Neuronal stem cell (in vitro differentiated cells): ENCODE measurements around the gene CYP2U1.

Experiments
- DNase-seq: peaks from one replicate; pipeline ENCODE4 v3.0.0-alpha.2; 2013; ENCODE audit warnings: low spot score
- H2AFZ ChIP-seq: one replicate; pipeline ENCODE4 v1.6.1; 2013; ENCODE audit warnings: mild to moderate bottlenecking, low read length, inconsistent platforms
- H2AK5ac ChIP-seq: 2 replicates; pipeline ENCODE4 v1.6.1; 2013; ENCODE audit warnings: low read depth, mild to moderate bottlenecking, inconsistent platforms, low read length, moderate library complexity, mixed read lengths
- H2BK120ac ChIP-seq: 2 replicates; pipeline ENCODE4 v1.6.1; 2013; ENCODE audit warnings: low read depth, mild to moderate bottlenecking, inconsistent platforms, low read length, moderate library complexity, mixed read lengths
- H2BK12ac ChIP-seq: one replicate; pipeline ENCODE4 v1.6.1; 2013; ENCODE audit warnings: low read length, inconsistent platforms
- H2BK15ac ChIP-seq: 2 replicates; pipeline ENCODE4 v1.6.1; 2013; ENCODE audit warnings: mild to moderate bottlenecking, low read length, inconsistent platforms, mixed read lengths
- H2BK5ac ChIP-seq: one replicate; pipeline ENCODE4 v1.6.1; 2013; ENCODE audit warnings: inconsistent platforms, mild to moderate bottlenecking, low read length, moderate library complexity
- H3K14ac ChIP-seq: one replicate; pipeline ENCODE4 v1.6.1; 2013; ENCODE audit warnings: low read length, inconsistent platforms
- H3K18ac ChIP-seq: 2 replicates; pipeline ENCODE4 v1.6.1; 2013; ENCODE audit warnings: low read length, inconsistent platforms
- H3K23ac ChIP-seq: 2 replicates; pipeline ENCODE4 v1.6.1; 2013; ENCODE audit warnings: low read depth, mild to moderate bottlenecking, mixed read lengths, low read length, inconsistent platforms; ENCODE audit not compliant: poor library complexity
- H3K27ac ChIP-seq: replicated peaks from 3 replicates; pipeline ENCODE4 v1.5.1; 2013; ENCODE audit warnings: low read length, inconsistent platforms
- H3K27me3 ChIP-seq, 3 experiments: 2 replicates each; pipeline ENCODE4 v1.6.1; 2013; ENCODE audit warnings: low read length in 3 of 3, mild to moderate bottlenecking in 2 of 3, inconsistent platforms in 1 of 3, low read depth in 1 of 3, mixed read lengths in 1 of 3, moderate library complexity in 1 of 3; ENCODE audit not compliant: control insufficient read depth in 3 of 3, insufficient read depth in 3 of 3
- H3K36me3 ChIP-seq, 2 donors: replicated peaks in 1 of 2; 2 replicates each; pipeline ENCODE4 v1.6.1; 2013; ENCODE audit warnings: low read length in 2 of 2; ENCODE audit not compliant: control insufficient read depth in 2 of 2, insufficient read depth in 2 of 2
- H3K4ac ChIP-seq: 2 replicates; pipeline ENCODE4 v1.6.1; 2013; ENCODE audit warnings: inconsistent platforms, mild to moderate bottlenecking, low read length, moderate library complexity
- H3K4me1 ChIP-seq, 2 donors: 1 replicate in 1 of 2; 2 replicates in 1 of 2; pipeline ENCODE4 v1.6.1; 2013; ENCODE audit warnings: low read length in 2 of 2, low read depth in 1 of 2; ENCODE audit not compliant: control insufficient read depth in 2 of 2, insufficient read depth in 1 of 2
- H3K4me2 ChIP-seq: one replicate; pipeline ENCODE4 v1.6.1; 2013; ENCODE audit warnings: mild to moderate bottlenecking, low read length, inconsistent platforms; ENCODE audit not compliant: insufficient read depth, poor library complexity, severe bottlenecking
- H3K4me3 ChIP-seq, 2 donors: 2 replicates each; pipeline ENCODE4 v1.5.1; 2013; ENCODE audit warnings: low read length in 2 of 2, mild to moderate bottlenecking in 2 of 2, inconsistent platforms in 1 of 2, moderate library complexity in 1 of 2
- H3K79me1 ChIP-seq: one replicate; pipeline ENCODE4 v1.6.1; 2013; ENCODE audit warnings: low read depth, mild to moderate bottlenecking, inconsistent platforms, low read length, moderate library complexity
- H3K9ac ChIP-seq: one replicate; pipeline ENCODE4 v1.6.1; 2013; ENCODE audit warnings: mild to moderate bottlenecking, low read depth, low read length, inconsistent platforms; ENCODE audit not compliant: poor library complexity
- H3K9me3 ChIP-seq, 2 donors: replicated peaks in 1 of 2; 2 replicates each; pipeline versions ENCODE3 to v1.6.1; 2013; ENCODE audit warnings: low read length in 2 of 2, mild to moderate bottlenecking in 2 of 2, inconsistent platforms in 1 of 2, low read depth in 1 of 2, mixed read lengths in 1 of 2, moderate library complexity in 1 of 2; ENCODE audit not compliant: control insufficient read depth in 2 of 2, insufficient read depth in 1 of 2
- H4K8ac ChIP-seq: one replicate; pipeline ENCODE4 v1.6.1; 2013; ENCODE audit warnings: low read depth, mild to moderate bottlenecking, inconsistent platforms, low read length, moderate library complexity
- H4K91ac ChIP-seq: one replicate; pipeline ENCODE4 v1.6.1; 2013; ENCODE audit warnings: low read length, low read depth, mild to moderate bottlenecking, inconsistent platforms; ENCODE audit not compliant: poor library complexity
- WGBS, 2 donors: extraction: QIAGEN DNeasy Blood & Tissue Kit; methylation state at CpG; one replicate each; pipeline ENCODE4 v1.1.7; 2013; ENCODE audit warnings: missing lambda C conversion rate in 2 of 2, mixed read lengths in 1 of 2; ENCODE audit not compliant: insufficient read length in 2 of 2, insufficient replicate concordance in 1 of 2; ENCODE audit errors: extremely low coverage in 2 of 2; 5-methylcytosine and 5-hydroxymethylcytosine counted together

CYP2U1 gene

DNA sequence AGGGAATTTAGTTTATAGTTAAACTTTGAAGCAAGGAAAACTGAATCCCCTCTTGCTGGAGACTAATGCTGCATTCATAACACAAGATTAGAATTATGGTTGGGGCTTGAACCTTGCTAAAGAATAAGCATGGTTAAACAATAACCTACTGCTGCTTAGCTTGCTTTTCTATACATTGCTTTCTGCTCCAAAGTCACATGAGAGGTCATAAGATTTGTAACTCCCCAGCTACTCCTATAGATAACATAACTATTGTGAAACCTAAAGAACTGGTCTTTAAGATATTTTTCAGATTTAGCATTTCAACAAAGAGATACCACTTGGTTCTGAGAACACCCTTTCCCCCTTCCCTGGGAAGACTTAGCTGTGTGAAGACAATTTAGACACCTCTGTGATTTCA lies 41.3 kb downstream of the CYP2U1 start:
- Histone ChIP-seq H3K18ac (no peak overlapping the region), H2BK5ac (no peak overlapping the region), H3K79me1 (no peaks in the 10 kb centered on the region), H3K14ac (no peak overlapping the region), H3K4me1 (no peaks in the 10 kb centered on the region), H4K8ac (no peak overlapping the region), H3K4me3 (no peak overlapping the region), H2BK12ac (no peak overlapping the region), H2AFZ (no peak overlapping the region), H3K4me2 (no peak overlapping the region), H3K9ac (no peak overlapping the region), H2AK5ac (no peak overlapping the region), H3K23ac (no peak overlapping the region), H3K4ac (no peak overlapping the region), H3K27me3 (no peaks in the 10 kb centered on the region), H2BK15ac (no peak overlapping the region), H3K36me3 (no peaks in the 10 kb centered on the region), H3K9me3 (no peaks in the 10 kb centered on the region), H3K27ac (no peak overlapping the region), H2BK120ac (no peak overlapping the region), H4K91ac (no peak overlapping the region)
- DNase-seq, result no peak

DNA sequence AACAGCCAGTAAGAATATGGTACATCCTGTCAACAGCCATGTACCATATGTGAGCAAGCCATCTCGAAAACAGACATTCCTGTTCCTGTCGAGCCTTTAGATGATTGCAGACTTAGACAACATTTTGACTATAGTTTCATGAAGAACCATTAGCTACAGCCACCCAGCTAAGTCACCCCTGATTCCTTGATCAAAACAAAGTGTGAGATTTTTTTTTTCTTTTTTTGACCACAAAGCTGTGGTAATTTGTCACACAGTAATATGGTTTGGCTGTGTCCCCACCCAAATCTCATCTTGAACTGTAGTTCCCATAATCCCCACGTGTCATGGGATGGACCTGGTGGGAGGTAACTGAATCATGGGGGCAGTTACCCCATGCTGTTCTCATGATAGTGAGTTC lies 43.2 kb downstream of the CYP2U1 start:
- WGBS, 2 donors, result no CpG with 5 or more reads among the region's 3 CpGs
- Histone ChIP-seq H2BK15ac (no peak overlapping the region), H3K9ac (no peak overlapping the region), H2AK5ac (no peak overlapping the region), H4K8ac (no peak overlapping the region), H3K9me3 (no peaks in the 10 kb centered on the region), H3K4me2 (no peak overlapping the region), H2BK5ac (no peak overlapping the region), H3K4me3 (no peak overlapping the region), H4K91ac (no peak overlapping the region), H3K4me1 (no peaks in the 10 kb centered on the region), H3K79me1 (no peaks in the 10 kb centered on the region), H3K27ac (no peak overlapping the region), H3K36me3 (no peaks in the 10 kb centered on the region), H3K23ac (no peak overlapping the region), H2BK120ac (no peak overlapping the region), H3K27me3 (no peaks in the 10 kb centered on the region), H2AFZ (no peak overlapping the region), H3K18ac (no peak overlapping the region), H2BK12ac (no peak overlapping the region), H3K4ac (no peak overlapping the region), H3K14ac (no peak overlapping the region)
- no peak for DNase-seq

DNA sequence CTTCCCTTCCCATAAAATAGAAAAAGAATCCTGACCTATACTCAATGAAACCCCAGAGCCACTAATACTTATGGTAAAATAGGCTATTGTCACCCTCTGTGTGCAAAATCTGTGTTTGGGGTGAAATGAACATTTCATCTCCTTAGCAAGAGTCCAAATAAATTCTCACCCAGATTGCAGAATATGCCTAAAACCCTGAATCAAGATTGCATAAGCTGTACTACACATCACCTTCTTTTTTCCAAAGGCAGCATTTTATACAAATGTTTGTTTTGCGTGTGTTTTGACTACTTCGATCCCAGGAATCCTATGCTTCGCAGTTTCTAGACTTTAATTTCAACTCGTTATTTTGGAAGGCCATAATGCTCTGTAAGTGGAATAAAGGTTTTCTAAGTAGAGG lies 46.1 kb downstream of the CYP2U1 start:
- Histone ChIP-seq H4K91ac (no peak overlapping the region), H2AK5ac (no peak overlapping the region), H3K14ac (no peak overlapping the region), H2BK12ac (no peak overlapping the region), H3K27ac (no peak overlapping the region), H3K36me3 (no peaks in the 10 kb centered on the region), H2BK15ac (no peak overlapping the region), H2BK5ac (no peak overlapping the region), H3K4me2 (no peak overlapping the region), H2BK120ac (no peak overlapping the region), H3K4ac (no peak overlapping the region), H3K23ac (no peak overlapping the region), H3K27me3 (no peaks in the 10 kb centered on the region), H4K8ac (no peak overlapping the region), H3K9ac (no peak overlapping the region), H3K9me3 (peaks cover 2 to 6% of the 10 kb centered on the region in 2 donors), H3K4me1 (no peaks in the 10 kb centered on the region), H2AFZ (no peak overlapping the region), H3K4me3 (no peak overlapping the region), H3K79me1 (no peaks in the 10 kb centered on the region), H3K18ac (no peak overlapping the region)
- WGBS, 2 donors, result no CpG with 5 or more reads among the region's 4 CpGs
- no peak for DNase-seq

DNA sequence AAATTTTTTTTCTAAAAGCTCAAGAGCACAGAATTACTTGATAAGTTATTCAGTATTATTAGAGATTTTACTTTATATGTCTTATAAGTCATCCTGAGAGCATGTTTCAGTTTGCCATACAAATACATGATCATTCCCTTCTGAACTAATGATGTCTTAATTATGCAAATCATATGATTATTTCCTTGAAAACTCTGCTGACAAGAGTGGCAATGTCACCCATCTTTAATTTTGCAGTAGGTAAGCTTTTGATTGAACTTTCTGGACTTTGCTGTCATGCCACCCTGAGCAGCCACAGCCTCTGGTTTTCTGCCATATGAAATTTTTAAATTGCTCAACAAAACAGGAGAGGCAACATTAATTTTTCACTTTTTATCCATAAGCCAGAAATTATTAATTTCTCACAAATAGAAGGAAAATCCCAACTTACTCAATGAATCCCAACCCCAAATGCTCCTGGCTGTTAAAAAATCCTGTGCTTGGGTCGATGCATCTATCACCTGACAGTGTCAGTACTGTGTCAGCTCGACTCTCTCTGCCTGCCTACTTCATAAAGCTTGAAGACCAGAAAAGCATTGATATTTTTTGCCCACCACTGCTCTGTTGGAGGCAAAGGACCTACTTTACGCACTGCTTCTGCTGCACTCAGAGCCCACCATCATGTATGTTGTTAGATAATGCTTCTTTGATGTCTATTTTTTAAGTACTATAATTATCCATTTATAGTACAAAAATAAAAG lies 46.8 kb downstream of the CYP2U1 start:
- no peak overlapping the region for H2BK5ac ChIP-seq
- H2BK15ac ChIP-seq, result no peak overlapping the region
- H2AFZ ChIP-seq, result no peak overlapping the region
- H3K23ac ChIP-seq, result no peak overlapping the region
- H4K91ac ChIP-seq, result no peak overlapping the region
- H3K79me1 ChIP-seq, result no peaks in the 10 kb centered on the region
- DNase-seq, result no peak
- H3K9ac ChIP-seq, result no peak overlapping the region
- H2BK12ac ChIP-seq, result no peak overlapping the region
- H3K27me3 ChIP-seq, result no peaks in the 10 kb centered on the region
- no peak overlapping the region for H2BK120ac ChIP-seq
- no CpG with 5 or more reads among the region's 3 CpGs for WGBS, 2 donors
- H3K36me3 ChIP-seq, result no peaks in the 10 kb centered on the region
- no peak overlapping the region for H3K18ac ChIP-seq
- H2AK5ac ChIP-seq, result no peak overlapping the region
- no peak overlapping the region for H4K8ac ChIP-seq
- H3K4me1 ChIP-seq, result no peaks in the 10 kb centered on the region
- H3K4me3 ChIP-seq, result no peak overlapping the region
- H3K4me2 ChIP-seq, result no peak overlapping the region
- H3K14ac ChIP-seq, result no peak overlapping the region
- no peak overlapping the region for H3K27ac ChIP-seq
- peaks cover 2 to 6% of the 10 kb centered on the region in 2 donors for H3K9me3 ChIP-seq
- H3K4ac ChIP-seq, result no peak overlapping the region
